ENCODE results near the gene ANKDD1B.

DNA sequence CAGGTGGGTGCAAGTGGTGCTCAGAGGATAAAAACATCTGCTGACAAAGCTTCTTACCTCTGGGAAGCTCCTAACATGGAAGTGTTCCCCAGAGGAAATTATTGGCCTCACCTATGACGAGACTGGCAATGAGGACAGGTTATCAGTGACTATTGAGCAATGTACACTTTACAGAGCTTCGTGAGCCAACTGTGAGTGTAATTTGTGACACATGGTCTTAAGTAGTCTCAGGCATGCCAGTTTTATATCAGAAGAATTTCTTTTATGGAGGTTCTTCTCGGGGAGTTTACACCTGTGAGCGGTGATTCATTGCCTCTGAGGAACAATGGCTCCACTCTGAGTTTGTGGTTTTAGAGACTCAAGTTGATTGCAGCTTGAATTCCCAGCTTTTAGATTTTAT lies 11.3 kb downstream of the ANKDD1B start:
- TF ChIP-seq CHD2 (IDR thresholded peaks at IDR 0.05; ENCODE audit: low read length) (no peak), SUZ12 (IDR thresholded peaks at IDR 0.05; ENCODE audit: low read length) (no peak), YY1 (IDR thresholded peaks at IDR 0.05; ENCODE audit: low read depth, low read length) (no peak), POLR2A (IDR thresholded peaks at IDR 0.05; ENCODE audit: control extremely low read depth in 1 of 2, low read depth in 2 of 2, low read length in 2 of 2) (no peak)
- TF ChIP-seq, protein P1, sequence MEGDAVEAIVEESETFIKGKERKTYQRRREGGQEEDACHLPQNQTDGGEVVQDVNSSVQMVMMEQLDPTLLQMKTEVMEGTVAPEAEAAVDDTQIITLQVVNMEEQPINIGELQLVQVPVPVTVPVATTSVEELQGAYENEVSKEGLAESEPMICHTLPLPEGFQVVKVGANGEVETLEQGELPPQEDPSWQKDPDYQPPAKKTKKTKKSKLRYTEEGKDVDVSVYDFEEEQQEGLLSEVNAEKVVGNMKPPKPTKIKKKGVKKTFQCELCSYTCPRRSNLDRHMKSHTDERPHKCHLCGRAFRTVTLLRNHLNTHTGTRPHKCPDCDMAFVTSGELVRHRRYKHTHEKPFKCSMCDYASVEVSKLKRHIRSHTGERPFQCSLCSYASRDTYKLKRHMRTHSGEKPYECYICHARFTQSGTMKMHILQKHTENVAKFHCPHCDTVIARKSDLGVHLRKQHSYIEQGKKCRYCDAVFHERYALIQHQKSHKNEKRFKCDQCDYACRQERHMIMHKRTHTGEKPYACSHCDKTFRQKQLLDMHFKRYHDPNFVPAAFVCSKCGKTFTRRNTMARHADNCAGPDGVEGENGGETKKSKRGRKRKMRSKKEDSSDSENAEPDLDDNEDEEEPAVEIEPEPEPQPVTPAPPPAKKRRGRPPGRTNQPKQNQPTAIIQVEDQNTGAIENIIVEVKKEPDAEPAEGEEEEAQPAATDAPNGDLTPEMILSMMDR (IDR thresholded peaks at IDR 0.05; ENCODE audit: control extremely low read depth in 1 of 3, insufficient read depth in 1 of 3, low read depth in 1 of 3, low read length in 3 of 3) = no peak
- TF ChIP-seq, protein P2, sequence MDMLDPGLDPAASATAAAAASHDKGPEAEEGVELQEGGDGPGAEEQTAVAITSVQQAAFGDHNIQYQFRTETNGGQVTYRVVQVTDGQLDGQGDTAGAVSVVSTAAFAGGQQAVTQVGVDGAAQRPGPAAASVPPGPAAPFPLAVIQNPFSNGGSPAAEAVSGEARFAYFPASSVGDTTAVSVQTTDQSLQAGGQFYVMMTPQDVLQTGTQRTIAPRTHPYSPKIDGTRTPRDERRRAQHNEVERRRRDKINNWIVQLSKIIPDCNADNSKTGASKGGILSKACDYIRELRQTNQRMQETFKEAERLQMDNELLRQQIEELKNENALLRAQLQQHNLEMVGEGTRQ (IDR thresholded peaks at IDR 0.05; ENCODE audit: low read length) = no peak

All from H1 (cell line).